T-helper 17 cell (primary cell): ENCODE data around the gene EDA. TPM values are rescaled to one million over a fixed set of nuclear protein-coding genes. Genes with fewer than 3 reads are reported as not detected.

Experiments used
- ATAC-seq: fragments of 150-1000 bp; cut with Tn5 transposase; 2 replicates; pipeline ENCODE4 v1.10.0; 2021; ENCODE audit warnings: mild to moderate bottlenecking, moderate library complexity
- DNase-seq, 3 donors: peaks; one replicate each; pipeline versions ENCODE4 v3.0.0 to v3.0.0-alpha.2; 2020 to 2021
- H3K9me3 ChIP-seq: one replicate; pipeline ENCODE4 v1.7.0; 2013; ENCODE audit warnings: low read length, mild to moderate bottlenecking; ENCODE audit not compliant: control insufficient read depth, poor library complexity, severe bottlenecking
- H3K27ac Mint-ChIP-seq: one replicate; pipeline ENCODE4 v1.8.0; 2022; ENCODE audit warnings: mild to moderate bottlenecking, moderate library complexity, mixed read lengths
- H3K27me3 Mint-ChIP-seq: one replicate; pipeline ENCODE4 v1.8.0; 2022; ENCODE audit warnings: mixed read lengths
- H3K36me3 Mint-ChIP-seq: one replicate; pipeline ENCODE4 v1.8.0; 2022; ENCODE audit warnings: low read depth, mixed read lengths
- H3K4me1 Mint-ChIP-seq: one replicate; pipeline ENCODE4 v1.8.0; 2022; ENCODE audit warnings: mild to moderate bottlenecking, mixed read lengths
- H3K4me3 Mint-ChIP-seq: one replicate; pipeline ENCODE4 v1.8.0; 2022; ENCODE audit warnings: mild to moderate bottlenecking, moderate library complexity, mixed read lengths
- total RNA-seq, 4 donors: library from RNA in 2 of 4; stranded (reverse) in 2 of 4; gene quantifications; one replicate each; pipeline ENCODE4 v1.2.3 and lab custom pipeline; 2022 to 2026

The EDA gene
- total RNA-seq = 10 to 100 TPM in 1 of 2 donors, 1 to 10 TPM in 1; 5.9 to 13.6 TPM
- total RNA-seq (lab: John Stamatoyannopoulos, UW) = 2.4 to 10.1 reads per million in 2 donors

DNA sequence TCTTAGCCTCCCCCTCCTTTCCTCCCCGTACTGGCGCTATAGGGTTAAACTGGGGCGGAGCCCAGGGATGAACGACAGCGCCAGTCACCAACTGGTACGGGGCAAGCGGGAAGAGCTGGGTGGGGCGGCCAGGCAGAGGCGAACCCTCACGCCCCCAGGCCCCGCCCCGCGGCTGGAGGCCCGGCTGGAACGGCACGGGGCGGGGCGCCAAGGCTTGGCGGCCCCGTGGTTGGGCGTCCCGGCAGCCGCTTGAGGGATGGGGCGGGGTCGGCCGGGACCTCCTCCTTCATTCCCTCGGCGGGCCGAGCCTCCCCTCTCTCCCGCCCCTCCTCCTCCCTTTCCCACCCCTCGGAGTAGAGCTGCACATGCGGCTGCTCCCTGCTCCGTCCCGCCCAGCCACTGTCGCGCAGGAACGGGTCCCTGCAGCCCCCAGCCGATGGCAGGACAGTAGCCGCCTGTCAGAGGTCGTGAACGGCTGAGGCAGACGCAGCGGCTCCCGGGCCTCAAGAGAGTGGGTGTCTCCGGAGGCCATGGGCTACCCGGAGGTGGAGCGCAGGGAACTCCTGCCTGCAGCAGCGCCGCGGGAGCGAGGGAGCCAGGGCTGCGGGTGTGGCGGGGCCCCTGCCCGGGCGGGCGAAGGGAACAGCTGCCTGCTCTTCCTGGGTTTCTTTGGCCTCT lies at the start of gene EDA:
EDA (plus strand) TSS at position 335 of the 678 bp plus-strand sequence.
- Mint-ChIP-seq H3K36me3 (no peaks in the 10 kb centered on the region), H3K27me3 (no peaks in the 10 kb centered on the region), H3K27ac (no peak within 1 kb of the TSS), H3K4me3 (peak within 1 kb of the TSS; percentile 86), H3K4me1 (no peaks in the 10 kb centered on the region)
- DNase-seq (peak; percentile 39 to 65 (median 55)), ATAC-seq (peak; percentile 95)
- no peaks in the 10 kb centered on the region for H3K9me3 ChIP-seq

DNA sequence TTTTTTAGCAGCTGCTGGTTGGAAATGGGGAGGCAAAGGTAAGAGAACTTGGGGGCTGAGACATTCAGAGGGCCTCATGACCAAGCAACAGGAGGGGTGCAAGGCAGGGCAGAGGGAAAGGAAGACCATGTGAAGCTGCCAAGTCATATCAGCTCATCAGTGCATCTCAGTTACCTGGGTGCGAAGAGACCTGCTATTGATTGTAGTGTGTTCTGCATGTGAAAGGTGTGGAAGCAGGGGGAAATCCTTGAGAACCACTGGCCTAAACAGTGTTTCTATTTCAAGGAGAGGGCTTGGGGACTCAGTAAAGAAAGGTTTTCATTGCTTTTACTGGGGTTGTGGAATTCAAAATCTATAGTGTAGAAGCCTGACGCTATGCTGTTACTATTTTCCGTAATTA lies 47.1 kb upstream of the EDA start:
- Mint-ChIP-seq H3K4me3 (no peak overlapping the region), H3K36me3 (no peaks in the 10 kb centered on the region), H3K4me1 (no peaks in the 10 kb centered on the region), H3K27me3 (no peaks in the 10 kb centered on the region), H3K27ac (no peak overlapping the region)
- DNase-seq (no peak), ATAC-seq (no peak)
- no peaks in the 10 kb centered on the region for H3K9me3 ChIP-seq

- H3K27ac Mint-ChIP-seq = no peak overlapping the region
- no peaks in the 10 kb centered on the region for H3K27me3 Mint-ChIP-seq
- ATAC-seq (no peak), DNase-seq (no peak)
- H3K4me1 Mint-ChIP-seq = no peaks in the 10 kb centered on the region
- no peak overlapping the region for H3K4me3 Mint-ChIP-seq
- H3K36me3 Mint-ChIP-seq = no peaks in the 10 kb centered on the region
- no peaks in the 10 kb centered on the region for H3K9me3 ChIP-seq
Measured at GRCh38 chrX:69597399-69597798, 18.5 kb upstream of the EDA start.

DNA sequence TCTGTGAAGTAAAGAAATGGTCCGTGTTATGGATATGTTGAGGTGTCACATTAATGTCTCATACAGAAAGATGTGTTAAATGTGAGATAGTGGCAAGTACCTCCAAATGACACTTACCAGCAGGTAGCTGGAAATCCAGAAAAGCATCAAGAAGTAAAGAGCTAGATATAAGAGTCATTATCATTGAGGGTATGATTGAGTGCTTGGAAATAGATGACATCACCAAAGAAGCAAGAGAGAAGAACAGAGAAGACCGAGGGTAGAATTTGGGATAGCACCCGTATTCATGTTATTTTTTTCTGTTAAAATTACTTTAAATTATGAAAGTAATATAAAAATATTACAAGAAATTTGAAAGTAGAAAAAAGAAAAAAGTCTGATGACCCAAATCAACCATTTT lies 15.7 kb upstream of the EDA start:
- no peak for DNase-seq
- Mint-ChIP-seq H3K4me1 (peaks cover 4% of the 10 kb centered on the region), H3K27me3 (no peaks in the 10 kb centered on the region), H3K36me3 (no peaks in the 10 kb centered on the region), H3K4me3 (no peak overlapping the region), H3K27ac (no peak overlapping the region)
- no peaks in the 10 kb centered on the region for H3K9me3 ChIP-seq
- no peak for ATAC-seq

- no peak overlapping the region for H3K27ac Mint-ChIP-seq
- DNase-seq = no peak
Measured at GRCh38 chrX:69603566-69604194, 12.2 kb upstream of the EDA start.

GRCh38 chrX:69605521-69605920 lies 10.4 kb upstream of the EDA start:
- Mint-ChIP-seq H3K27ac (no peak overlapping the region), H3K4me3 (no peak overlapping the region), H3K27me3 (no peaks in the 10 kb centered on the region), H3K36me3 (no peaks in the 10 kb centered on the region), H3K4me1 (peaks cover 4% of the 10 kb centered on the region)
- no peak for ATAC-seq
- H3K9me3 ChIP-seq = no peaks in the 10 kb centered on the region
- DNase-seq = no peak

More at GRCh38 chrX:69603566-69604194, 12.2 kb upstream of the EDA start:
- no peaks in the 10 kb centered on the region for H3K27me3 Mint-ChIP-seq
- no peaks in the 10 kb centered on the region for H3K9me3 ChIP-seq
- peaks cover 4% of the 10 kb centered on the region for H3K4me1 Mint-ChIP-seq
- ATAC-seq = no peak
- no peaks in the 10 kb centered on the region for H3K36me3 Mint-ChIP-seq
- no peak overlapping the region for H3K4me3 Mint-ChIP-seq

DNA sequence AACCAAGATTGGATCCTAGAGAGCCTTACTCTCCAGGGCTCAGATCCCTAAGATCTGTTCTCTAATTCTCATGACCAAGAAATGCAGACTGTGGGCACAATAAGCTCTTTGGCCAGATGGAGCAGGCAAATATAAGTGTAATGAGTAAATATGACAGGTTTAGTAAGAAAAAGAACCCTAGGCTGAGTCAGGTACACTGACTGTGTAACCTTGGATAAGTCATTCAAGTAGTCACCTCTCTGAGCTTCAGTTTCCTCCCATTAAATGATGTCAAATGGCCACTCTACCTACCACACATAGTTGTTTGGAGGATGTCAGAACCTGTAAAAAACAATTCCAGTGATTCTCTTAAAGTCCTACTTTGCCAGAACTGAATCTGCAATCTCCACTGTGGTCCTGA lies 8.3 kb upstream of the EDA start:
- DNase-seq (no peak), ATAC-seq (no peak)
- peaks cover 4% of the 10 kb centered on the region for H3K4me1 Mint-ChIP-seq
- no peak overlapping the region for H3K27ac Mint-ChIP-seq
- H3K9me3 ChIP-seq = no peaks in the 10 kb centered on the region
- no peaks in the 10 kb centered on the region for H3K27me3 Mint-ChIP-seq
- H3K36me3 Mint-ChIP-seq = no peaks in the 10 kb centered on the region
- no peak overlapping the region for H3K4me3 Mint-ChIP-seq

GRCh38 chrX:69613946-69614345 lies 2.0 kb upstream of the EDA start:
- H3K27me3 Mint-ChIP-seq = no peaks in the 10 kb centered on the region
- no peaks in the 10 kb centered on the region for H3K9me3 ChIP-seq
- H3K4me3 Mint-ChIP-seq = no peak overlapping the region
- DNase-seq = no peak
- H3K27ac Mint-ChIP-seq = no peak overlapping the region
- ATAC-seq = no peak
- no peaks in the 10 kb centered on the region for H3K36me3 Mint-ChIP-seq
- no peaks in the 10 kb centered on the region for H3K4me1 Mint-ChIP-seq

DNA sequence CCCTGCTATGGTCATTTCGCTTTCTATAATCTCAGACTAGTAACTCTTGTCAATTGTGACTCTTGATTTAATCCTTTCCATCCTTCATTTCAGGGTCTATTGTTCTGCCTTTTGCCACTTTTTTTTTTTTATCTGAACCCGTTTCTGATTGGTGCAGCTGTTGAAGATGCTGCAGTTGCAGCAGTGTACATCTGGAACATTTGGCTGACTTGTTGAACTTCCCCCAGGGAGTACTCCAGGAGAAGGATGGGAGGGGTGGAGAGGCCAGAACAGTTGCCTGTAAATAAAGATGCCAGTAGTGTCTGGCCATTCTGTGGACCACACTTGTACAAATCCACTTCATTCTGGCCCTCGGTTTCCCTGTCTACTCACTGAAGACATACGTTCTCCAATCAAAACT lies 1.0 kb upstream of the EDA start:
- no peak overlapping the region for H3K27ac Mint-ChIP-seq
- H3K4me3 Mint-ChIP-seq = no peak overlapping the region
- H3K27me3 Mint-ChIP-seq = no peaks in the 10 kb centered on the region
- no peaks in the 10 kb centered on the region for H3K36me3 Mint-ChIP-seq
- DNase-seq (no peak), ATAC-seq (no peak)
- H3K9me3 ChIP-seq = no peaks in the 10 kb centered on the region
- no peaks in the 10 kb centered on the region for H3K4me1 Mint-ChIP-seq

- H3K4me3 Mint-ChIP-seq = peak overlapping the region; percentile 86
- no peaks in the 10 kb centered on the region for H3K27me3 Mint-ChIP-seq
- no peaks in the 10 kb centered on the region for H3K9me3 ChIP-seq
- no peaks in the 10 kb centered on the region for H3K36me3 Mint-ChIP-seq
- DNase-seq (no peak), ATAC-seq (no peak)
- no peaks in the 10 kb centered on the region for H3K4me1 Mint-ChIP-seq
- H3K27ac Mint-ChIP-seq = no peak overlapping the region
Measured at GRCh38 chrX:69615342-69615741, 571 bp upstream of the EDA start.

GRCh38 chrX:69616457-69617203 lies 717 bp downstream of the EDA start:
- DNase-seq (peak in 1 of 3 donors; percentile 8), ATAC-seq (peak; percentile 29)
- Mint-ChIP-seq H3K4me3 (peak overlapping the region; percentile 86), H3K4me1 (peaks cover 2% of the 10 kb centered on the region), H3K36me3 (no peaks in the 10 kb centered on the region), H3K27ac (no peak overlapping the region), H3K27me3 (no peaks in the 10 kb centered on the region)
- H3K9me3 ChIP-seq = no peaks in the 10 kb centered on the region

DNA sequence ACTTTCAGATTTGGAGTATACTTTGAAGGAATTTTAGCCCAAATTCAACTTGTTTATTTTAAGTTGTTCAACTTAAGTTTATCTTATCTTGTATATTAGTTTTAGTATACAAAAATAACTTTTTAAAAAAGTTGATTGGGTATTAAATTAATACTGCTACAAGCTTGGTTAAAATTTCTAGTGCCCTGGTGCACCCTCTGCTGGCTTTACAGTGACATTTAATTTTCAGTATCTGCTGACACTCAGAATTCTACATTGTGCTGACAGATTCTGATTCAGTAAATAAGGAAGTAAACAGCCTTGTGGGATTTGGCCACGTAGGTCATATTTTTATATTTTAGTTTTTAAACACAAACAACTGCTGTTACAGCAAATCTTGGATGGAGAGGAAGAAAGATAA lies 2.9 kb downstream of the EDA start:
- Mint-ChIP-seq H3K27me3 (no peaks in the 10 kb centered on the region), H3K4me3 (no peak overlapping the region), H3K27ac (no peak overlapping the region), H3K4me1 (peaks cover 2% of the 10 kb centered on the region), H3K36me3 (no peaks in the 10 kb centered on the region)
- ATAC-seq (no peak), DNase-seq (no peak)
- no peaks in the 10 kb centered on the region for H3K9me3 ChIP-seq

DNA sequence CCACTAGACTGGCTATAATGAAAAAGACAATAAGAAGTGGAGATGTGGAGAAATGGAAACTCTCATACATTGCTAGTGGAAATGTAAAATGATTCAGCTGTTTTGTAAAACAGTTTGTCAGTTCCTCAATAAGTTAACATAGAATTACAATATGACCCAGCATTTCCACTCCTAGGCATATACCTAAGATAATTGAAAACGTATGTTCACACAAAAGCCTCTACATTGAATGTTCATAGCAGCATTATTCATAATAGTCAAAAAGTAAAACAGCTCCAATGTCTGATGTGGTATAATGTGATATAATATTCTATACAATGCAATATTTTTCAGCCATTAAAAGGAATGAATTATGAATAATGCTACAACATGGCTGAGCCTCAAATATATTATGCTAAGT lies 10.2 kb downstream of the EDA start:
- DNase-seq (no peak), ATAC-seq (no peak)
- Mint-ChIP-seq H3K4me1 (peaks cover 20% of the 10 kb centered on the region), H3K27ac (no peak overlapping the region), H3K27me3 (no peaks in the 10 kb centered on the region), H3K4me3 (no peak overlapping the region), H3K36me3 (no peaks in the 10 kb centered on the region)
- no peaks in the 10 kb centered on the region for H3K9me3 ChIP-seq
